ENCODE data around the gene PRDM7.

- TF ChIP-seq CTCF (IDR thresholded peaks at IDR 0.05), result no peak
- no peak for TF ChIP-seq EP300 (IDR thresholded peaks at IDR 0.05; ENCODE audit: low read depth)
These were observed 66.2 kb downstream of the PRDM7 start for GRCh38 chr16:90010676-90011507.
